Gastroesophageal sphincter (tissue), 4 donors: Measurements from ENCODE around the gene PFKFB2. TPM values are rescaled to one million over a fixed set of nuclear protein-coding genes. Genes with fewer than 3 reads are reported as not detected.

ENCODE experiments used
- ATAC-seq: fragments of 150-250 bp; one replicate; pipeline ENCODE4 v1.9.1; 2016; ENCODE audit warnings: mild to moderate bottlenecking, moderate library complexity
- H3K27ac ChIP-seq, 4 donors: fragments of 200-600 bp; sonication (generic) in 3 of 4; 1 replicate in 3 of 4; 2 replicates in 1 of 4; pipeline ENCODE4 v1.5.1; 2016 to 2019
- H3K27me3 ChIP-seq: fragments of 200-600 bp; sonication (generic); one replicate; pipeline ENCODE4 v1.5.1; 2019
- H3K36me3 ChIP-seq, 2 donors: fragments of 200-600 bp; sonication (generic); one replicate each; pipeline ENCODE4 v1.5.1; 2019; ENCODE audit warnings: control low read depth in 1 of 2
- H3K4me1 ChIP-seq, 3 donors: fragments of 200-600 bp; sonication (generic); 1 replicate in 2 of 3; 2 replicates in 1 of 3; pipeline ENCODE4 v1.5.1; 2016 to 2019; ENCODE audit warnings: control low read depth in 2 of 3
- H3K4me3 ChIP-seq, 2 donors: fragments of 200-600 bp; sonication (generic); one replicate each; pipeline ENCODE4 v1.5.1; 2019; ENCODE audit warnings: mild to moderate bottlenecking in 1 of 2, moderate library complexity in 1 of 2
- H3K9me3 ChIP-seq, 3 donors: fragments of 200-600 bp; sonication (generic); one replicate each; pipeline ENCODE4 v1.5.1; 2017 to 2019; ENCODE audit warnings: control low read depth in 2 of 3
- CTCF ChIP-seq, 4 experiments: fragments of 200-600 bp in 2 of 4; fragments of 450-650 bp in 2 of 4; sonication (generic) in 1 of 4; IDR thresholded peaks; one replicate each; pipeline ENCODE4 v1.5.1; 2017 to 2019; ENCODE audit warnings: antibody characterized with exemption in 4 of 4, mild to moderate bottlenecking in 2 of 4, moderate library complexity in 2 of 4
- EP300 ChIP-seq: sonication (generic); formaldehyde crosslinking; IDR thresholded peaks from one replicate; pipeline ENCODE4 v1.6.1; 2017; ENCODE audit warnings: antibody characterized with exemption, mild to moderate bottlenecking
- POLR2A ChIP-seq, 2 donors: fragments of 450-650 bp; IDR thresholded peaks; one replicate each; pipeline ENCODE4 v1.6.1; 2017; ENCODE audit warnings: antibody characterized with exemption in 2 of 2, mild to moderate bottlenecking in 2 of 2, moderate library complexity in 1 of 2
- POLR2AphosphoS5 ChIP-seq: sonication (generic); formaldehyde crosslinking; IDR thresholded peaks from one replicate; pipeline ENCODE4 v1.6.1; 2017; ENCODE audit warnings: antibody characterized with exemption
- WGBS, 2 donors: methylation state at CpG; one replicate each; pipeline ENCODE4 v1.1.5; 2018; ENCODE audit warnings: low coverage in 1 of 2; 5-methylcytosine and 5-hydroxymethylcytosine counted together
- total RNA-seq, 4 donors: library from RNA; depleted of rRNA; stranded (reverse); fragments of >200 nt; gene quantifications; one replicate each; pipeline ENCODE4 v1.1.0, GENCODE V29; 2016

PFKFB2 gene
- total RNA-seq, 4 donors from 2014 or later: 3.4 to 6.7 (median 5.3) TPM

GRCh38 chr1:207109004-207109403 lies 55.9 kb downstream of the PFKFB2 start:
- H3K27ac ChIP-seq: no peak overlapping the region
- 70 to 90% methylated on average over 2 to 3 of the region's 3 CpGs for WGBS, 2 donors
- TF ChIP-seq EP300: no peak
- TF ChIP-seq POLR2A (IDR thresholded peaks at IDR 0.05): no peak
- no peak for TF ChIP-seq POLR2AphosphoS5
- no peak for TF ChIP-seq CTCF (IDR thresholded peaks at IDR 0.05)
- no peaks in the 10 kb centered on the region for H3K4me1 ChIP-seq
- no peaks in the 10 kb centered on the region for H3K9me3 ChIP-seq
- H3K4me3 ChIP-seq: no peak overlapping the region
- no peak for ATAC-seq
- H3K27me3 ChIP-seq: peaks cover 9% of the 10 kb centered on the region
- H3K36me3 ChIP-seq: no peaks in the 10 kb centered on the region

GRCh38 chr1:207112616-207113296 lies 59.7 kb downstream of the PFKFB2 start:
- no peaks in the 10 kb centered on the region for H3K9me3 ChIP-seq
- no peaks in the 10 kb centered on the region for H3K4me1 ChIP-seq
- H3K27me3 ChIP-seq: peaks cover 9% of the 10 kb centered on the region
- H3K36me3 ChIP-seq: no peaks in the 10 kb centered on the region
- no peak for TF ChIP-seq POLR2A (IDR thresholded peaks at IDR 0.05)
- TF ChIP-seq CTCF (IDR thresholded peaks at IDR 0.05): no peak
- no peak for TF ChIP-seq EP300
- TF ChIP-seq POLR2AphosphoS5: no peak
- ATAC-seq: no peak
- no peak overlapping the region for H3K27ac ChIP-seq
- 64 to 69% methylated on average over 2 of the region's 2 CpGs for WGBS, 2 donors
- H3K4me3 ChIP-seq: no peak overlapping the region

- no peak for TF ChIP-seq POLR2A (IDR thresholded peaks at IDR 0.05)
- TF ChIP-seq EP300: no peak
- TF ChIP-seq CTCF (IDR thresholded peaks at IDR 0.05): no peak
- no peak for TF ChIP-seq POLR2AphosphoS5
- WGBS, 2 donors: 47 to 55% methylated on average over 5 of the region's 5 CpGs
- Histone ChIP-seq H3K27ac (no peak overlapping the region), H3K27me3 (no peaks in the 10 kb centered on the region), H3K36me3 (no peaks in the 10 kb centered on the region), H3K4me1 (no peaks in the 10 kb centered on the region), H3K4me3 (no peak overlapping the region), H3K9me3 (no peaks in the 10 kb centered on the region)
- ATAC-seq: no peak
Observed at GRCh38 chr1:207115269-207115668, 62.2 kb downstream of the PFKFB2 start.

- Histone ChIP-seq H3K27me3 (no peaks in the 10 kb centered on the region), H3K27ac (no peak overlapping the region), H3K36me3 (peaks cover 0 to 17% of the 10 kb centered on the region in 2 donors), H3K4me1 (no peaks in the 10 kb centered on the region), H3K4me3 (no peak overlapping the region), H3K9me3 (peaks cover 0 to 18% (median 0%) of the 10 kb centered on the region in 3 donors)
- no peak for ATAC-seq
- TF ChIP-seq CTCF (IDR thresholded peaks at IDR 0.05) (no peak), POLR2AphosphoS5 (no peak), POLR2A (IDR thresholded peaks at IDR 0.05) (no peak), EP300 (no peak)
- 74 to 80% methylated on average over 3 of the region's 3 CpGs for whole genome bisulfite sequencing, 2 donors
Observed at GRCh38 chr1:207124389-207124788, 71.3 kb downstream of the PFKFB2 start.

- Histone ChIP-seq H3K27ac (no peak overlapping the region), H3K36me3 (peaks cover 0 to 14% of the 10 kb centered on the region in 2 donors), H3K9me3 (peaks cover 0 to 34% (median 0%) of the 10 kb centered on the region in 3 donors), H3K4me3 (no peak overlapping the region), H3K27me3 (no peaks in the 10 kb centered on the region), H3K4me1 (no peaks in the 10 kb centered on the region)
- ATAC-seq: no peak
- TF ChIP-seq EP300 (no peak), POLR2A (IDR thresholded peaks at IDR 0.05) (no peak), CTCF (IDR thresholded peaks at IDR 0.05) (no peak), POLR2AphosphoS5 (no peak)
Observed at GRCh38 chr1:207128336-207128921, 75.4 kb downstream of the PFKFB2 start.
